K562 (cell line): Measurements from ENCODE around the gene ZNF558. TPM values are rescaled to one million over a fixed set of nuclear protein-coding genes. Genes with fewer than 3 reads are reported as not detected.

Experiments
- ATAC-seq: fragments of 200-7000 bp; cut with Tn5 transposase; 3 replicates; pipeline ENCODE4 v1.9.1; 2020; ENCODE audit warnings: moderate library complexity
- BruUV-seq: library from RNA; stranded (reverse); fragments of 400-500 nt; replicated peaks from 2 replicates; lab custom pipeline; 2021; lab: Mats Ljungman, UMichigan
- CTCF ChIA-PET: fragments of 300-600 bp; formaldehyde crosslinking; extraction: SDS; loops from one replicate; lab custom pipeline; 2021; ENCODE audit warnings: low intra/inter-chr PET ratio; lab: Yijun Ruan, JAX
- POLR2A ChIA-PET: fragments of 300-600, 350-650 bp; sonication (Branson Sonifier 250); formaldehyde crosslinking; extraction: SDS; loops from one replicate; lab custom pipeline; 2021; ENCODE audit warnings: antibody characterized with exemption, inconsistent platforms; lab: Yijun Ruan, JAX
- DNase-seq, 4 experiments: peaks; one replicate each; pipeline versions ENCODE4 v3.0.0 to v3.0.0-alpha.2; 2011 to 2018; ENCODE audit warnings: low spot score in 3 of 4, mixed read lengths in 3 of 4; ENCODE audit errors: extremely low read depth in 1 of 4
- FAIRE-seq: peaks from 2 replicates; lab custom pipeline; 2011; peaks lifted over from hg19 to GRCh38; lab: Jason Lieb, UNC
- H2AFZ ChIP-seq: 2 replicates; pipeline ENCODE4 v1.6.0; 2011; ENCODE audit warnings: low read depth, low read length, control low read depth, inconsistent platforms
- H3K27ac ChIP-seq: fragments of 200-600 bp; 3 replicates; pipeline ENCODE4 v1.8.0; 2011; ENCODE audit warnings: low read depth, mild to moderate bottlenecking, control low read depth, inconsistent platforms, low read length, moderate library complexity, mixed read lengths; ENCODE audit errors: extremely low read depth
- H3K27me3 ChIP-seq, 2 experiments: fragments of 300-600 bp in 1 of 2; 2 replicates in 1 of 2; 3 replicates in 1 of 2; pipeline versions ENCODE4 v1.6.0 to v1.8.0; 2011; ENCODE audit warnings: inconsistent platforms in 2 of 2, low read length in 2 of 2, mild to moderate bottlenecking in 1 of 2, mixed read lengths in 1 of 2, moderate library complexity in 1 of 2; ENCODE audit not compliant: control insufficient read depth in 2 of 2, insufficient read depth in 2 of 2
- H3K36me3 ChIP-seq: fragments of 300-600 bp; 3 replicates; pipeline ENCODE4 v1.8.0; 2011; ENCODE audit warnings: mild to moderate bottlenecking, low read length, inconsistent platforms; ENCODE audit not compliant: control insufficient read depth, insufficient read depth
- H3K4me1 ChIP-seq, 2 experiments: fragments of 200-600 bp in 1 of 2; replicated peaks in 1 of 2; 2 replicates in 1 of 2; 3 replicates in 1 of 2; pipeline versions ENCODE4 v1.5.1 to v1.8.0; 2011; ENCODE audit warnings: inconsistent platforms in 2 of 2, low read length in 2 of 2, mild to moderate bottlenecking in 1 of 2, mixed read lengths in 1 of 2, moderate library complexity in 1 of 2; ENCODE audit not compliant: control insufficient read depth in 2 of 2, insufficient read depth in 2 of 2
- H3K4me2 ChIP-seq: 2 replicates; pipeline ENCODE4 v1.6.1; 2011; ENCODE audit warnings: low read length, control low read depth, inconsistent platforms, mixed read lengths; ENCODE audit not compliant: insufficient read depth
- H3K4me3 ChIP-seq: fragments of 200-600 bp; sonication (generic), shearing (Covaris generic); 2 replicates; pipeline ENCODE4 v1.5.1; 2016; ENCODE audit warnings: control low read depth, inconsistent platforms
- H3K79me2 ChIP-seq: fragments of 200-600 bp; 3 replicates; pipeline ENCODE4 v1.8.0; 2011; ENCODE audit warnings: low read length, inconsistent platforms; ENCODE audit not compliant: control insufficient read depth, insufficient read depth
- H3K9ac ChIP-seq, 2 experiments: 2 replicates each; pipeline versions ENCODE4 v1.6.0 to v1.6.1; 2011; ENCODE audit warnings: low read depth in 2 of 2, low read length in 2 of 2, control low read depth in 1 of 2, inconsistent platforms in 1 of 2, mild to moderate bottlenecking in 1 of 2, mixed read lengths in 1 of 2; ENCODE audit not compliant: insufficient read depth in 1 of 2
- H3K9me1 ChIP-seq: one replicate; pipeline ENCODE4 v1.6.0; 2011; ENCODE audit warnings: inconsistent platforms, mild to moderate bottlenecking, low read length, moderate library complexity; ENCODE audit not compliant: control insufficient read depth, insufficient read depth
- H3K9me3 ChIP-seq: replicated peaks from 2 replicates; pipeline ENCODE4 v1.5.1; 2011; ENCODE audit warnings: low read depth, low read length, inconsistent platforms; ENCODE audit not compliant: control insufficient read depth, insufficient read depth
- H4K20me1 ChIP-seq: replicated peaks from 2 replicates; pipeline ENCODE4 v1.6.1; 2011; ENCODE audit warnings: low read length, inconsistent platforms, mixed read lengths; ENCODE audit not compliant: control insufficient read depth, insufficient read depth
- ATF3 ChIP-seq, 2 experiments: fragments of 450-650 bp in 1 of 2; sonication (generic) in 1 of 2; formaldehyde crosslinking in 1 of 2; IDR thresholded peaks in 1 of 2; conservative IDR thresholded peaks in 1 of 2; 2 replicates each; pipeline versions ENCODE4 v1.6.1 to v1.8.1; 2016 to 2023; ENCODE audit warnings: mild to moderate bottlenecking in 2 of 2, moderate library complexity in 2 of 2, inconsistent platforms in 1 of 2, missing genetic modification reagents in 1 of 2
- CEBPG ChIP-seq, 3 experiments: fragments of 200-800 bp in 1 of 3; sonication (Bioruptor generic) in 1 of 3; sonication (generic) in 1 of 3; formaldehyde crosslinking in 1 of 3; IDR thresholded peaks in 2 of 3; conservative IDR thresholded peaks in 1 of 3; 2 replicates each; pipeline versions ENCODE4 v1.6.1 to v1.8.0; 2016 to 2022; ENCODE audit warnings: missing compliant biosample characterization in 2 of 3, missing genetic modification characterization in 2 of 3, mild to moderate bottlenecking in 1 of 3, missing genetic modification reagents in 1 of 3
- E2F5 ChIP-seq: sonication (generic); formaldehyde crosslinking; IDR thresholded peaks from 2 replicates; pipeline ENCODE4 v1.8.0; 2022; ENCODE audit warnings: mild to moderate bottlenecking, missing genetic modification reagents
- ETS2 ChIP-seq: IDR thresholded peaks from 2 replicates; pipeline ENCODE4 v1.6.1; 2016; ENCODE audit warnings: borderline replicate concordance, missing genetic modification characterization, mild to moderate bottlenecking, moderate library complexity, missing compliant biosample characterization; ENCODE audit not compliant: poor library complexity, severe bottlenecking
- KLF10 ChIP-seq: fragments of 250-450 bp; sonication (Bioruptor Pico); IDR thresholded peaks from 2 replicates; pipeline ENCODE4 v1.6.1; 2021; ENCODE audit warnings: matching md5 sums
- PCBP1 ChIP-seq: fragments of 200-400 bp; formaldehyde crosslinking; IDR thresholded peaks from 2 replicates; pipeline ENCODE4 v1.6.1; 2018; ENCODE audit warnings: mild to moderate bottlenecking, low read depth, low read length; ENCODE audit not compliant: poor library complexity, severe bottlenecking
- TBP ChIP-seq: optimal IDR thresholded peaks from 2 replicates; pipeline ENCODE3; 2011; ENCODE audit warnings: low read depth, low read length, improper control_type of control experiment
- ZNF354B ChIP-seq: fragments of 250-450 bp; sonication (Bioruptor Pico); IDR thresholded peaks from 2 replicates; pipeline ENCODE4 v1.4.0; 2020
- in situ Hi-C: fragments of 300-500 bp; cut with MboI; formaldehyde crosslinking; loops from 4 replicates; pipeline ENCODE4 v1.15.0; 2018; ENCODE audit warnings: inconsistent platforms, mixed read lengths
- intact Hi-C: fragments of 100-400 bp; cut with micrococcal nuclease; formaldehyde crosslinking; loops from 2 replicates; pipeline ENCODE4 v1.14.2; 2022
- polyA plus RNA-seq, 8 experiments: library from polyadenylated mRNA; depleted of rRNA in 4 of 8; stranded (reverse) in 5 of 8; unstranded in 3 of 8; fragments of >200 nt; fragmentation: Nextera tagmentation in 2 of 8; fragmentation: Illumina TruSeq in 1 of 8; extraction: Ambion mirVana in 2 of 8; extraction: Trizol in 1 of 8; gene quantifications; 2 replicates each; pipeline versions ENCODE4 v1.2.1 to v1.2.3, GENCODE V29; 2011 to 2014; ENCODE audit warnings: inconsistent platforms in 1 of 8, missing spikeins in 1 of 8
- total RNA-seq, 7 experiments: library from RNA; depleted of rRNA in 6 of 7; stranded (reverse); fragments of >200 nt in 6 of 7; fragmentation: Illumina TruSeq in 2 of 7; extraction: Trizol in 2 of 7; gene quantifications; 2 replicates each; pipeline versions ENCODE4 v1.2.1 to v1.2.3, GENCODE V29; 2011 to 2021; ENCODE audit warnings: low replicate concordance in 1 of 7

The ZNF558 gene
- total and polyA plus RNA-seq, 9 of the 15 experiments (the other 6 are each of a cell fraction or from before 2014, with no cell fraction given): 5.4 to 47.6 (median 21.2) TPM

GRCh38 chr19:8827277-8827676 lies 4.8 kb downstream of the ZNF558 start:
- POLR2A ChIA-PET: interaction anchor here (0.5 to 1.4 kb wide), 3 partner anchors 10 to 142 kb away, joined by 3 read pairs; no protein-coding TSS in a partner anchor
- CTCF ChIA-PET: no interaction called here
- ATAC-seq: no peak
- Histone ChIP-seq H3K9ac (no peak overlapping the region), H3K79me2 (no peaks in the 10 kb centered on the region), H3K9me1 (no peaks in the 10 kb centered on the region), H3K4me1 (peaks cover 6% of the 10 kb centered on the region in 2 experiments; a peak in 2 of 5 replicates), H3K36me3 (peaks cover 40% of the 10 kb centered on the region; the same call in 2 of the 3 replicates), H3K27me3 (no peaks in the 10 kb centered on the region), H3K27ac (no peak overlapping the region), H3K9me3 (no peaks in the 10 kb centered on the region), H3K4me2 (no peak overlapping the region), H4K20me1 (no peaks in the 10 kb centered on the region), H2AFZ (no peak overlapping the region), H3K4me3 (no peak overlapping the region)
- in situ Hi-C loops: no loop called here
- no peak for FAIRE-seq
- BruUV-seq: no TSS peak
- TF ChIP-seq E2F5 (CRISPR knock-in tag): no peak
- TF ChIP-seq KLF10 (CRISPR knock-in tag): no peak
- no peak for TF ChIP-seq ETS2 (tag)
- no peak for TF ChIP-seq PCBP1
- no peak for TF ChIP-seq CEBPG (CRISPR knock-in tag; IDR thresholded peaks at IDR 0.05)
- TF ChIP-seq CEBPG (tag; conservative IDR thresholded peaks at IDR 0.05 in 1 of 2, IDR thresholded peaks at IDR 0.05 in 1 of 2): peak in 1 of 2 experiments; percentile 68; a peak in 2 of 4 replicates
- TF ChIP-seq ATF3 (IDR thresholded peaks at IDR 0.05): peak; percentile 64
- TF ChIP-seq ATF3 (CRISPR knock-in tag; conservative IDR thresholded peaks at IDR 0.05): no peak
- no peak for TF ChIP-seq ZNF354B
- no peak for TF ChIP-seq TBP
- DNase-seq: no peak
- intact Hi-C loops: no loop called here
